Myocyte (in vitro differentiated cells): ENCODE data around the gene KLHL9. TPM values are rescaled to one million over a fixed set of nuclear protein-coding genes. Genes with fewer than 3 reads are reported as not detected.
"Not testable (repeated sequence)": the region's sequence is repeated elsewhere in the genome, so short reads cannot be mapped to it uniquely, and the experiment has no call there.

Experiments used
- DNase-seq: peaks from one replicate; pipeline ENCODE4 v3.0.0-alpha.2; 2012; ENCODE audit warnings: low read depth
- polyA plus RNA-seq: library from polyadenylated mRNA; unstranded; fragments of >200 nt; gene quantifications from one replicate; pipeline ENCODE4 v1.2.1, GENCODE V29; 2012; ENCODE audit warnings: missing spikeins
- total RNA-seq: library from RNA; depleted of rRNA; stranded (reverse); fragments of >200 nt; gene quantifications from 2 replicates; pipeline ENCODE4 v1.2.3, GENCODE V29; 2014

KLHL9 gene, protein sequence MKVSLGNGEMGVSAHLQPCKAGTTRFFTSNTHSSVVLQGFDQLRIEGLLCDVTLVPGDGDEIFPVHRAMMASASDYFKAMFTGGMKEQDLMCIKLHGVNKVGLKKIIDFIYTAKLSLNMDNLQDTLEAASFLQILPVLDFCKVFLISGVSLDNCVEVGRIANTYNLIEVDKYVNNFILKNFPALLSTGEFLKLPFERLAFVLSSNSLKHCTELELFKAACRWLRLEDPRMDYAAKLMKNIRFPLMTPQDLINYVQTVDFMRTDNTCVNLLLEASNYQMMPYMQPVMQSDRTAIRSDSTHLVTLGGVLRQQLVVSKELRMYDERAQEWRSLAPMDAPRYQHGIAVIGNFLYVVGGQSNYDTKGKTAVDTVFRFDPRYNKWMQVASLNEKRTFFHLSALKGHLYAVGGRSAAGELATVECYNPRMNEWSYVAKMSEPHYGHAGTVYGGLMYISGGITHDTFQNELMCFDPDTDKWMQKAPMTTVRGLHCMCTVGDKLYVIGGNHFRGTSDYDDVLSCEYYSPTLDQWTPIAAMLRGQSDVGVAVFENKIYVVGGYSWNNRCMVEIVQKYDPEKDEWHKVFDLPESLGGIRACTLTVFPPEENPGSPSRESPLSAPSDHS
- total RNA-seq, result 24.7 and 26.5 TPM in 2 replicates
- 11.3 TPM for polyA plus RNA-seq

DNA sequence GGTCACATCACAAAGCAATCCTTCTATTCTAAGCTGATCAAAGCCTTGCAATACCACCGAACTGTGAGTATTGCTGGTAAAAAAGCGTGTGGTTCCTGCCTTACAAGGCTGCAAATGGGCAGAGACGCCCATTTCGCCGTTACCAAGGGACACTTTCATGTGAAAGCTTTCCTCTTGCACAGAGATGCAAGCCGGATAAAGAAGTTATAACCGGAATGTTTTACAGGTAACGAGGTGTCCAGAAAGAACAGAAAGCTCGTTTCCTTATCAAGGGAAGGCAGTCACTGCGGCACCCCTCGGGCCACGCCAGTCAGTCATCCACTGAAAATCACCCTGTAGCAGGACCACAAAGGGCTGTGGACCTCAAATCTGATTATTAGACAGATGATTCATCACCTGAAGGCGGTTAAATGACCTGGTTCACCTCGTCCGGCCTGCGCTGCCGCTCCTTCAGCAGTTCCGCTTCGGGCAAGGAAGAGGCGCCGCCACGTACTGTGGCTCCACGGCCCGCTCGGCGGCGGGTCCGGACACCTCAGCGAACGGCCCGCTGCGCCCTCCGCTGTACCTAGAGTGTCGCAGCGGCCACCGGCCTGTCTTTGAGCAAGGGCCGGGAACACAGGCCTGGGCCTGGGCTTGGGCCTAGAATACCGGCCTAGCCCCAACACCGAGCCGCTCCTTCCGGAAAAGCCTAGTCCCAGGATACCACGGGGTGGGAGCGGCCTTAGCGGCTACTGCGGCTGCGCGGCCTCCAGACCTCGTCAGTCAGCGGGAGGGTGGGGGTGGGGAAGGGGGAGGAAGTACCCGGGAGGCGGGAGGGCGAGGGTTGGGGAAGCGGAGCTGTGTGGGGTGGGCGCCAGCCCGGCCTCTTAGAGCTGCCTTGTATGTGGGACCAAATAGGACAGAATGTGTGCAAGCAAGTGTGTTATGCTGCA is at the start of gene KLHL9:
KLHL9 (minus strand) TSS at position 704 of the 932 bp plus-strand sequence; CDS start at position 159, 545 bp downstream.
- peak; percentile 95 for DNase-seq

DNA sequence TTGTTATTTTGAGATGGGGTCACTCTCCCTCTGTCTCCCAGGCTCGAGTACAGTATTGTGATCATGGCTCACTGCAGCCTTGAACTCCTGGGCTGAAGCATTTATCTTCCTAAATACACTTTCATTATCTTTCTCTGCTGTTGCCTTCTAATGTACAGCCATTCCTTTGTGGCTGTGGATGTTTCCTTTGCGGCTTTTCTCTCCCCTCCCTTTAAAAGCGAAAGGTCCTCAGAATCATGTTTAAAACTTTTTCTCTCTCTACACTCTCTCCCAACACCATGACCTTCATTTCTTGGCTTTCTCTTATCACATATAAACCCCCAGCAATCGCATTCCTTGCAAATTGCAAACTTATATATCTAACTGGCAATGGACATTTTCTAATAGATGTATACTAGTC is 48.4 kb upstream of the KLHL9 start:
- no peak for DNase-seq

DNA sequence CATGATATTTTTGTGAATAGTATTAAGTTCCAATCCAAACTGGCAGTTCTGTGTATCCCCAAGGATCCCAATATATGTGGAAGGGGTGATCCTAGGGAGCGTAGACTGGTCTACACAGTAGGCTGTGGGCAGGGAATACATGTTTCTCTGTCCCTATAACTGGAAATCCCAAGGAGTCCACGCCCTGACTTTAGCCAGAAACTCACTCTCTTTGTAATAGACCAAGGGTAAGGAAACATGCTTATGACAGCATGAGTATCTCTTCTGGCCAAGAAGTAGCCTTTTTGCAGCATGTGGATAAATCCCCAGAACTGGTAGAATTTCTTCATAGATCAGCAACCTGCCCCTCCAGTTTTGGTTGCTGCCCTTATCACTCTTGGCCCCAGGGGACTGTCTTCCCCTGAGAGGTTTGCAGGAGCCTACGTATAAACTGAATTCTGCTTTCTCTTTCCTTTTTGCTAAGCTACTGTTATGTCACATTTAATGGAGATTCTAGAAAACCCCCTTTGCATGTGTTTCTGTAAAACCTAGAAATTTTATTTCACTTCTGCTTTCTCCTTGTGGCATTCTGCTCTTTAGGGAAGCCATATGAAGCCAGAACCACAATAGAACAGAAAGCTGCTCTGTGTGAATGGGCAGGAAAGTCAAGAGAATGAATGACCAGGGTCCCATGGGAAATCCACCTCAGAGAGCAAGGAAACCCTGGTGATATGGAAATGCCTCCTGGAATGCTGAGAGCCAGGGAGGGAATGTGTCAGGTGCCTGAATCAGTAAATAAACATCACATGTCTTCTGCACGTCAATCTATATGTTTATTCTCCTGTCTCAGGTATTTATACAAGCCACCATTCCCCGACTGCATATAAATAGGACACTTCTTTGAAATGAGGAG is 46.5 kb upstream of the KLHL9 start:
- no peak for DNase-seq

DNA sequence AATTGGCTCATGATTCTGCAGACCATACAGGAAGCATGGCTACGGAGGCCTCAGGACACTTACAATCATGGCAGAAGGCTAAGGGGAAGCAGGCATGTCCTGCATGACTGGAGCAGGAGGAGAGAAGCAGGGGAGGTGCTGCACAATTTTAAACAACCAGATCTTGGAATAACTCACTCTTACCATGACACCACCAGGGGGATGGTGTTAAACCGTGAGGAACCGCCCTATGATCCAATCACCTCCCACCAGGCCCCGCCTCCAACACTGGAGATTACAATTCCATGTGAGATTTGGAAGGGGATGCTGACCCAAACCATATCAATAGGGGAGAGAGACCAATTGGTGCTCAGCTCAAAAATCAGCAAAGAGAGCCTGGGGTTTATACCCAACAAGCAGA is 36.3 kb upstream of the KLHL9 start:
- not testable (repeated sequence) for DNase-seq

DNA sequence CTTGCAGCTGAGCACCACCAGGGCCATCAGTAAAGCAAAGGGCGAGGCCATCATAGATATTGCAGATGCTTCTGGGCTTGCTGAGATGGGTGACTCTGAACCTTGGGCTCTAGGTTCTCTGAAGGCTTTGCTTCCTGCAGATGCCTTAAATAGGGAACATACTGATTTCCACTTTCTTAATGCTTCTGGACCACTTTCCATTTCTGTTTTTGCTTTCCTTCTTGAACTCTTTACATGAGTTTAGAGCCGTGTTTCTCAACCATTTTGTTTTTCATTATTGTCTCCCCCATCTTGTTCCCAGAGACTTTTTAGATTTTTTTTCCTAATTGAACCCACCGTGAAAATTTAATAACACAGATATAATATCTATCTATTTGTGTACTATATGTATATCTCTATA is 32.8 kb upstream of the KLHL9 start, which contains the start of gene IFNA13:
IFNA13 (minus strand) TSS at position 101 of the 400 bp plus-strand sequence; CDS start at position 54, 47 bp downstream.
- no peak for DNase-seq

DNA sequence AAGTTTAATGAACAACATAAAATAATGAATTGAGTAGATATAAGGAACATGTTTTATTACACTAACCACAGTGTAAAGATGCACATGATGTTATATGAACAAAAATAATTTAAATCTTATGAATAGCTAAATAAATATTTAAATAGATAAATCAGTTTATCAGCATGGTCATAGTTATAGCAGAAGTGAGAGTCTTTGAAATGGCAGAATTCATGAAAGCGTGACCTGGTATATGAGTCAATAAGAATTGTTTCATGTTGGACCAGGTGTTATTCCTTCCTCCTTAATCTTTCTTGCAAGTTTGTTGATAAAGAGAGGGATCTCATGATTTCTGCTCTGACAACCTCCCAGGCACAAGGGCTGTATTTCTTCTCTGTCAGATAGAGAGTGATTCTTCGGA is 32.0 kb upstream of the KLHL9 start:
- DNase-seq, result not testable (repeated sequence)

DNA sequence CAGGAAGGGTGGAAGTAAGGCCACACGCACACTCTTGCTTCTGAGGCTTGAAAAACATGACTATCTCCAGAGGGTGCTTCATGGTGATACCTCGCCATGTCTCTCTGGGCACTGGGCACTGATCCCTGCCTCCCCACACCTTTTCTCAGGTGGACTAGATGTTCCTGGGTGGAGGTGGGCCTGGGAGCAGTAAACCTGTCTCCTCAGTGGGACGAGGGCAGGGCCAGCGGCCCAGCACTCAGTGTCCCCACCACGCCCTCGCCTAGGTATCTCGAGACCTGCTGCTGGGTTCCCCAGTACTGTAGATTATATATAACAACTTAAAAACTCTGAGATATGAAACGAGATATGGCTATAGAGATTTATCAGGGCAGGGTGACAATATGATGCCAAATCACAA is 27.1 kb upstream of the KLHL9 start:
- DNase-seq, result no peak

DNA sequence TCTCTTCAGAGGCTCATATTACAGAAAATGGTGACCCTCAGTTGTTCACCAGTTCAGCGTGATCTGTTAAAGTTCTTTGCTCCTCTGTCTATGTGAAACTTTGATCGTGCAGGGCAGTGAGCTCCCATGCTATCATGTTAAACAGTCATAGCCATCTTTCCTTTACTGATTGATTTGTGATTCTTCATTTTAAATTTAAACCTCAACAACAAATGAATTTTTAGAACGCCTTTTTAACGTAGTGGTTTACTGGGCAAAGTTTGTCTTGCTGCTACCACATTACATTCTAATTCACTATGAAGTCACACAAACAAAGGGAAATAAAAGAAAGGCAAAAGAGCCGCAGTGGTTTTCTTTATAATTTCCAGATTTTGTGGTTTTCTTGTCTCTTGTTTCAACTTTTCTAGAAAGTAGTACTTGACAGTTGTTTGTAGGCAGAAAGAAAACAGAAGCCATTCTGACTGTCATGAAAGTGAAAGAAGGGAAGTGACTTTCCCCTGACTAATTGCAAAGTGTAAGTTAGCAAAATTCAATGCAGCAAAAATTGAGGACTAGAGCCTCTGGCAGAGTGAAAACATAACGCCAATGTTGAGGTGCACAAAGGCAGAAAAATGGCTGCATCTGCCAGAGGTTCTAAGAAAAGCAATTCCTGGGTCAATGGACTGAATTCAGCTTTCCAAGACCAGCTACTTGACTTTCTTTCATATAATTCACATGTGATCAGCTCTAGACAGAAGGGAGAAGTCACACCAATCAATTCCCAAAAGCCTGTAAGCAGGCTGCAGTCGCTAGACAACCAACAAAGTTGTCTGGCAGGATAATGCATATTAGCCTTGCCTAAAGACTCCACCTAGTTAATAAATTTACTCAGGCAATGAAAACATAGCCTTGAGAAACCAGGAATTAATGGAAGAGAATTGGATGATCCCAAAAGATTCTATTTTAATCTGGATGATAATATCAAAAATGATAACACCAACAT is 22.6 kb upstream of the KLHL9 start:
- DNase-seq, result peak; percentile 12

DNA sequence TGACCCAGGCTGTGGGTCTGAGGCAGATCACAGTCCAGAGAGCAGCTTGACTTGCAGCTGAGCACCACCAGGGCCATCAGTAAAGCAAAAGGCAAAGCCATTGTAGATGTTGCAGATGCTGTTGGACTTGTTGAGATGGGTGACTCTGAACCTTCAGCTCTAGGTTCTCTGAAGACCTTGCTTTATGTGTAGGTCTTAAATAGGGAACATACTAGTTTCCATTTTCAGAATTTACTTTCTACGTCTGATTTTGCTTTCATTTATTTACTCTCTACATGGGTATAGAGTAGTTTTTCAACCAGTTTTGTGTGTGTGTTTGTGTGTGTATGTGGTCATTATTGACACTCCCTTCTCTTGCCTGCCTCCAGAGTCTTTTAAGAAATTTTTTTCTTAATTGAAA is 15.6 kb upstream of the KLHL9 start, which contains the start of gene IFNA6:
IFNA6 (minus strand) TSS at position 101 of the 400 bp plus-strand sequence; CDS start at position 101, 0 bp downstream.
- DNase-seq, result no peak

DNA sequence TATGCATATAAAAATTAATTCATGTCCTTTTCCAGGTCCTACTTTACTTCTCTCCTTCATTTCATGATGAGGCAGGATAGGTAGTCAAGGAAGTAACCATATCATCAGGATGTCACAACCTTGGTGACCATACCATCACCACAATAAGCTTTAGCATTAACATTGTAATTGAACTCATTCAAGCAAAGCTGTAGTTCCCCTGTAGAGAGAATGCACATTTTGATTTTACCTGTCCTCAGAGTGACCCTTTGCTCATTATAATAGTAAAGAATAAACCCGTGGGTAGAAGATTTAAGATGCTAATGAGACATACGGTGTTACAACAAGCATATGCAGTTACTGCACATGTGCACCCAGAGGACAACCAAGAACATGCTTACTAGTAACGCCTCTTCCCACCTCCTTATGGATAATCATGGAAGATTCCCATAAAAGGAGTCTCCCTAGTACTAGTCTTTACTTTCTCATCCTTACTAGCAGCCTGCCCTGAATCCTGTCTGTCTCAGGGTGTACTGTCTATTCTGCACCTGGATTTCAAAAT is 13.3 kb upstream of the KLHL9 start:
- DNase-seq, result no peak

DNA sequence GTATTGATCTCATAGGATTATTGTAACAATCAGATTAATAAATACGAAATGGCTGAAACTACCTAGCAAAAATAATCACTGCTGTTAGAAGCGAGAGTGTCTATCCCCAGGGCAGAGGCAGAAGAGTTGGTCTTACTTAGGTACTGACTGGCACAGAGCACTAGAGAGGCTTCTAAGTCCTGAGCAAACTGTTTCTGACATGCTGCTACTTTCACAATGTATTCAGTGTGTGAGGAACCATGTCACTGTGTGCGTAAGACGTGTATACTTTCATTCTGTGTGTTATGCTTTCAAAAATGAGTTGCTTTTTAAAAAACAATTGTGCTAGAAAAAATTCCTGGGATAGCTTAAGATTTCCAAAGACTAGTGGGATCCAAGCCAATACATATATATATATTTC is 5.5 kb upstream of the KLHL9 start:
- DNase-seq, result no peak

DNA sequence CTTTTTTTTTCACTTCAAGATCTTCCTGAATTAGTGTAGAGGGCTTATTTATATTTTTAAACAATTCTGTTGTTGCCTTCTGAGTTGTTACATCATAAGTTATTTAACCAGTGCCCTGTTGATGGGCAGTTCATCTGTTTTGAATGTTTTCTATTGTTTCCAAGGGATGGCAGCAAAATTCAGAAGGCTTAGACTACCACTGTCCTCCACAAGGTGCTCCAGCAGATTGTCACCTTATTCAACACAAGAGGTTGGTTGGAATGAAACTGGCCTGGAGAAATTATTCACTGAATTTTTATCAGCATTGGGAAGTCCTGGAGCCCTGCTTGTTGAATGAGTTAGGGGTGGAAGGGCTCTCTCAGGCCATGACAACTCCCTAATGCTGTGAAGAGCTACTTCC is 1.3 kb upstream of the KLHL9 start:
- DNase-seq, result no peak

DNA sequence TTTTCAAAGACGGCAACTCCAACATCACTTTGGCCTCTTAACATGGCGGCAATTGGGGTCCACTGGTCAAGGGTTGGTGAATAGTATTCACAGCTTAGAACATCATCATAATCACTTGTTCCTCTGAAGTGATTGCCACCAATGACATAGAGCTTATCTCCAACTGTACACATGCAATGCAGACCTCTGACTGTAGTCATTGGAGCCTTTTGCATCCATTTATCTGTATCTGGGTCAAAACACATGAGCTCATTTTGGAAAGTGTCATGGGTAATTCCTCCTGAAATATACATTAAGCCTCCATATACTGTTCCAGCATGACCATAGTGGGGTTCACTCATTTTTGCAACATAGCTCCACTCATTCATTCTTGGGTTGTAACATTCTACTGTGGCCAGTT is 2.0 kb downstream of the KLHL9 start:
- no peak for DNase-seq

DNA sequence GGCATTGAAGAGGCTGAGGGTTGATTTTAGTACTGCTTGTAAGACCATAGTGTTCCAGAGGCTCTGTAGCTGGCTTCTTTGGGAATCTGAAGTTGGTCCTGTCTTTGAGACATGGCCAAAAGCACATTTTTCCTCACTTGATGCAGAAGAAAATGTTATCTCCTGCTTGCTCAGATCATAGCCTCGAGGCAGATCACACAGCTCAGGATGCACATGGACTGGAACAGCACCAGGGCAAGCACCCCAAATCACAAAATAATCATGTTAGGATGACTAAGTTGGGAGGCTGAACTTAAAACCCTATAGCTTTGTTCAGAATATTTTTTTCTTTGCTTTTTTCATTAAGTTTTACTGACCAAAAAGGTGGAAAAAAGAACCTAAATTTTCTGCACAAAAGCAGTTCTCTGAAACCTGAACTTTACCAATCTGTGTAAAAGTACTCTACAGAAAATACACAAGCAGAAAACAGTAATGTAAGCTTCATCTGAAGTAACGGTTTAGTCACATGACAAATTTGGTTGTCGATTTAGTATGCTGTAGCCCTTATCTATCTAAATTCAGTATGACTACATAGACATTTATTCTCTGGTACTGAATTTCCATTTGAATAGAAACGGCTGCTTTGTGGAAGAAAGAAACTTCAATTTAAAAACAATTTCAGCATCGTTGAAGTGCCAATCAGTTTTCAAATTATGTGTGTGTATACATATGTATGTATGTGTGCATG is 3.4 kb downstream of the KLHL9 start:
- no peak for DNase-seq

DNA sequence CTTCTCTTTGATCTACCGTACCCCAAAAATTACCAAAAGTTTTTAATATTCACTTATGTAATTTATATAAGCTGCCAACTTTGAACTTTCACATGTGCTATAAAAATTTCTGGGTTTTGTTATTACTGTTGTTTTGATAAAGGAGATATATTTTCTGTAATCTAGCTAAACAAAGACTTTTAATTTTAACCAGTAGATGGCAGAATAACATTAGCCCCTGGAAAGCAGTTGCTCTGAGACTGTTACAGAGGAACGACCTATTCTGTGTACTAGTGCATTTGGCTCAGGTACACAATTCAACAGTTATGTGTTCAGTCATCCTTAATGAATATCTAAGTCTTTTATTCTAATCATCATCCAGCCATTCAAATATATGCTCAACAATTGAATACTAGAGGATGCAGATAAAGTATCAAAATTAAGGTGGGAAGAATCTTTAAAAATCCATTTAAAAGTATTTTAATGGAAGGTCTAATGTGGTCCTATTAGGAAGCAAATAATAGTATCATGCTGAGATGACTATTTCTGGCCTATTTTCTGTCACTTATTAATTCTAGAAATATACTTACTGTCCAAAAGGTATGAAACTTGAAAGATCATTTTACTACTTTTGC is 8.6 kb downstream of the KLHL9 start:
- DNase-seq, result peak; percentile 49

DNA sequence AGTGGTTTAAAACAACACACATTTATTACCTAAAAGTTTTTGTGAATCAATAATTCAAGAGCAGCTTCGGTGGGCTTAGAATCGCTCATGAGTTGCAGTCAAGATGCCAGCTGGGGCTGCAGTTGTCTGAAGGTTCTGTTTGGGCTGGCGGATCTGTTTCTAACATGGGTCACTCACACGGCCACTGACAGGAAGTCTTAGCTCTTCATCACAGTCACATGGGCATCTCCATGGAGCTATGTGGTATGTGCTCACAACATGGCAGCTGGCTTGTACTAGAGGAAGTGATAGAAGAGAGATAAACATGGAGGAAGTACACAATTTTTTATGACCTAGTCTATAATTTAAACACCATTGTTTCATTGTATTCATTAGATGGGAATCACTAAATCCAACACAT is 11.2 kb downstream of the KLHL9 start:
- DNase-seq, result no peak

DNA sequence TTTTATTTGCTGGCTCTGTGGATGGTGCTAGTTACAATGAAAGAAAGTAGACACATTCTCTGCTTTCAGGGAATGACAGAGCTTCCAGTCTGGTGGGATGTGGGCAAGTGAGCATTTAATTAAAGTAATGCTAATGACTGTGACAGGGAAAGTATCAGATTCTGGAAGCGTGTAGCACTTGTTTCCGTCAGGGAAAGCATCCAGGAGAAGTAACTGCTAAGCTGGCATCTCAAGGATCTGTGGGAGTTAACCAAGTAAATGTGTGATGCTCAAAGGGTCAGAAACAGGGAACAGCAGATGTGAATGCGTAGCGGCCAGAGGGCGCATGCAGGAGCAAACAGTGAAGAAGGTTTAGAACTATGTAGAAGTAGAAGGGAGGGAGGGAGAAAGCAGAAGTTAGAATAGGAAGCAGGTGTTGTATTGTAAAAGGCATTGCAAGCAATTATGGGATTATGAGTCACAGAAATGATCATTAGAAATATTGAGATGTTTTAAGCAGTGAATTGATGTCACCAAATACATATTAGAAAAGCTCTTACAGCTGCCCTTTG is 12.2 kb downstream of the KLHL9 start:
- no peak for DNase-seq
